GM18511 (cell line): ENCODE data around the gene GOLT1A.

Experiments used
- ATAC-seq: cut with Tn5 transposase; IDR thresholded peaks from one replicate; pipeline ENCODE4 v1.9.1; 2021; ENCODE audit warnings: mild to moderate bottlenecking, moderate library complexity; ENCODE audit not compliant: unreplicated experiment

GOLT1A gene

GRCh38 chr1:204213668-204214662 is at the start of gene GOLT1A:
TSS of gene GOLT1A (minus strand) at chr1:204213988. CDS start at chr1:204213906, 82 bp downstream.
- ATAC-seq = peak; percentile 90

GRCh38 chr1:204263254-204263910 is 49.6 kb upstream of the GOLT1A start:
- no peak for ATAC-seq

- ATAC-seq = no peak
Measured at GRCh38 chr1:204262506-204263253, 48.9 kb upstream of the GOLT1A start.

- no peak for ATAC-seq
Measured at GRCh38 chr1:204261746-204262505, 48.1 kb upstream of the GOLT1A start.

- ATAC-seq = no peak
Measured at GRCh38 chr1:204261266-204261665, 47.5 kb upstream of the GOLT1A start.

- no peak for ATAC-seq
Measured at GRCh38 chr1:204260601-204261197, 46.9 kb upstream of the GOLT1A start.

- ATAC-seq = no peak
Measured at GRCh38 chr1:204259782-204260181, 46.0 kb upstream of the GOLT1A start.

- no peak for ATAC-seq
Measured at GRCh38 chr1:204259196-204259595, 45.4 kb upstream of the GOLT1A start.

GRCh38 chr1:204258213-204259115 is 44.7 kb upstream of the GOLT1A start:
- ATAC-seq = no peak

- no peak for ATAC-seq
Measured at GRCh38 chr1:204257446-204257845, 43.7 kb upstream of the GOLT1A start.

GRCh38 chr1:204256531-204256930 is 42.7 kb upstream of the GOLT1A start:
- ATAC-seq = no peak

GRCh38 chr1:204255966-204256365 is 42.2 kb upstream of the GOLT1A start:
- ATAC-seq = no peak

GRCh38 chr1:204255225-204255624 is 41.4 kb upstream of the GOLT1A start:
- no peak for ATAC-seq

GRCh38 chr1:204254031-204254661 is 40.4 kb upstream of the GOLT1A start:
- no peak for ATAC-seq

GRCh38 chr1:204251926-204252689 is 38.3 kb upstream of the GOLT1A start:
- no peak for ATAC-seq

GRCh38 chr1:204251286-204251685 is 37.5 kb upstream of the GOLT1A start:
- ATAC-seq = no peak

- ATAC-seq = no peak
Measured at GRCh38 chr1:204250428-204251030, 36.7 kb upstream of the GOLT1A start.
